ENCODE measurements around the gene GLYATL1B. TPM values are rescaled to one million over a fixed set of nuclear protein-coding genes. Genes with fewer than 3 reads are reported as not detected.

Gene GLYATL1B
- total and polyA plus RNA-seq, 10 of the 15 experiments (the other 5 are each of a cell fraction or from before 2014, with no cell fraction given): 0.10 to 1.7 (median 0.24) TPM; not detected in 4

DNA sequence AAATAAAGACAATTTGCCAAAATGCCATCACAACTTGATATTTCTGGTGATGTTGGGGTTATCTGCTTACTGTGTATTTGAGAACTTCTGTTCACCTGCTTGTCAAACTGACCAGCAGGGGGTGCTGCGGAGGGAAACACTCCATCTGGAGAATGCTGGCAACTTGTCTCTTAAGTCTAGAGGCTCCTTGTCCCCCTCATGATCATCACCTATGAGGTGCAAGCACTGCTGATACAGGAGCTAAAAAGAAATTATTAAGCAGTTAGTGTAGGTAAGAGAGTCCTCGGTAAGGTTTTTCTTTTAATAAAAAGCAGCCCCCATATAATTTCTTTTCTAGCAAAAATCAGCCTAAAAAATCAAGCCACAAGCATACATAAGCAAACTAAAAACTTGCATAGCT, 32.7 kb upstream of the GLYATL1B start (continued):
- TF ChIP-seq, protein P1, sequence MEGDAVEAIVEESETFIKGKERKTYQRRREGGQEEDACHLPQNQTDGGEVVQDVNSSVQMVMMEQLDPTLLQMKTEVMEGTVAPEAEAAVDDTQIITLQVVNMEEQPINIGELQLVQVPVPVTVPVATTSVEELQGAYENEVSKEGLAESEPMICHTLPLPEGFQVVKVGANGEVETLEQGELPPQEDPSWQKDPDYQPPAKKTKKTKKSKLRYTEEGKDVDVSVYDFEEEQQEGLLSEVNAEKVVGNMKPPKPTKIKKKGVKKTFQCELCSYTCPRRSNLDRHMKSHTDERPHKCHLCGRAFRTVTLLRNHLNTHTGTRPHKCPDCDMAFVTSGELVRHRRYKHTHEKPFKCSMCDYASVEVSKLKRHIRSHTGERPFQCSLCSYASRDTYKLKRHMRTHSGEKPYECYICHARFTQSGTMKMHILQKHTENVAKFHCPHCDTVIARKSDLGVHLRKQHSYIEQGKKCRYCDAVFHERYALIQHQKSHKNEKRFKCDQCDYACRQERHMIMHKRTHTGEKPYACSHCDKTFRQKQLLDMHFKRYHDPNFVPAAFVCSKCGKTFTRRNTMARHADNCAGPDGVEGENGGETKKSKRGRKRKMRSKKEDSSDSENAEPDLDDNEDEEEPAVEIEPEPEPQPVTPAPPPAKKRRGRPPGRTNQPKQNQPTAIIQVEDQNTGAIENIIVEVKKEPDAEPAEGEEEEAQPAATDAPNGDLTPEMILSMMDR (IDR thresholded peaks at IDR 0.05 in 2 of 3, conservative IDR thresholded peaks at IDR 0.05 in 1 of 3; ENCODE audit: control insufficient read depth in 2 of 3, extremely low read depth in 1 of 3, insufficient read depth in 1 of 3, low read depth in 3 of 3, low read length in 3 of 3): peak; percentile 47 to 75 (median 63)
- no peak for TF ChIP-seq WRNIP1 (IDR thresholded peaks at IDR 0.05; ENCODE audit: borderline replicate concordance, low read depth, low read length)
- TF ChIP-seq SUPT20H (IDR thresholded peaks at IDR 0.05; ENCODE audit: borderline replicate concordance, control insufficient read depth, low read depth, low read length): no peak
- TF ChIP-seq RAD21 (IDR thresholded peaks at IDR 0.05; ENCODE audit: insufficient read depth, low read depth, low read length): peak; percentile 44; the same call in 1 of the 2 replicates
- TF ChIP-seq FOS (IDR thresholded peaks at IDR 0.05; ENCODE audit: borderline replicate concordance, extremely low read depth, insufficient read length): no peak
- TF ChIP-seq PAX8 (IDR thresholded peaks at IDR 0.05): no peak
- TF ChIP-seq, protein P2, sequence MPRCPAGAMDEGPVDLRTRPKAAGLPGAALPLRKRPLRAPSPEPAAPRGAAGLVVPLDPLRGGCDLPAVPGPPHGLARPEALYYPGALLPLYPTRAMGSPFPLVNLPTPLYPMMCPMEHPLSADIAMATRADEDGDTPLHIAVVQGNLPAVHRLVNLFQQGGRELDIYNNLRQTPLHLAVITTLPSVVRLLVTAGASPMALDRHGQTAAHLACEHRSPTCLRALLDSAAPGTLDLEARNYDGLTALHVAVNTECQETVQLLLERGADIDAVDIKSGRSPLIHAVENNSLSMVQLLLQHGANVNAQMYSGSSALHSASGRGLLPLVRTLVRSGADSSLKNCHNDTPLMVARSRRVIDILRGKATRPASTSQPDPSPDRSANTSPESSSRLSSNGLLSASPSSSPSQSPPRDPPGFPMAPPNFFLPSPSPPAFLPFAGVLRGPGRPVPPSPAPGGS (IDR thresholded peaks at IDR 0.05; ENCODE audit: borderline replicate concordance, insufficient read depth, low read depth, low read length, poor library complexity, severe bottlenecking): no peak
- no peak for TF ChIP-seq ZNF687 (IDR thresholded peaks at IDR 0.05)
- TF ChIP-seq E4F1 (IDR thresholded peaks at IDR 0.05; ENCODE audit: borderline replicate concordance, partially characterized antibody): no peak
- TF ChIP-seq DPF2 (IDR thresholded peaks at IDR 0.05): no peak
- TF ChIP-seq ATF7 (IDR thresholded peaks at IDR 0.05; ENCODE audit: low read depth): no peak
- no peak for TF ChIP-seq ZZZ3 (IDR thresholded peaks at IDR 0.05; ENCODE audit: control insufficient read depth, insufficient read length, low read depth)

Data from GM12878 (cell line).